WTC11 (cell line): Measurements from ENCODE around the gene EMX2. TPM values are rescaled to one million over a fixed set of nuclear protein-coding genes. Genes with fewer than 3 reads are reported as not detected.

Experiments
- ATAC-seq: fragments of 200-7000 bp; cut with Tn5 transposase; 2 replicates; pipeline ENCODE4 v1.10.0; 2021; ENCODE audit warnings: mild to moderate bottlenecking, moderate library complexity
- CTCF ChIA-PET: fragments of 300-600 bp; sonication (Branson Sonifier 250); formaldehyde crosslinking; loops from one replicate; lab custom pipeline; 2021; ENCODE audit warnings: antibody characterized with exemption; lab: Charles Lee
- POLR2A ChIA-PET: fragments of 350-600 bp; sonication (Branson Sonifier 250); formaldehyde crosslinking; loops from one replicate; lab custom pipeline; 2021; ENCODE audit warnings: antibody characterized with exemption; lab: Charles Lee
- DNase-seq: peaks from one replicate; pipeline ENCODE4 v3.0.0; 2021; ENCODE audit warnings: low spot score
- H3K27ac Mint-ChIP-seq: 2 replicates; pipeline ENCODE4 v1.8.0; 2021; ENCODE audit warnings: mixed read lengths
- H3K27me3 Mint-ChIP-seq: 2 replicates; pipeline ENCODE4 v1.8.0; 2021; ENCODE audit warnings: low read depth, mild to moderate bottlenecking, moderate library complexity, mixed read lengths
- H3K36me3 Mint-ChIP-seq: 2 replicates; pipeline ENCODE4 v1.8.0; 2021; ENCODE audit warnings: mixed read lengths
- H3K4me1 Mint-ChIP-seq: 2 replicates; pipeline ENCODE4 v1.8.0; 2022; ENCODE audit warnings: mixed read lengths
- H3K4me3 Mint-ChIP-seq: 2 replicates; pipeline ENCODE4 v1.8.0; 2021; ENCODE audit warnings: mild to moderate bottlenecking, moderate library complexity, mixed read lengths
- H3K9me3 Mint-ChIP-seq: 2 replicates; pipeline ENCODE4 v1.8.0; 2021; ENCODE audit warnings: mixed read lengths
- ELF4 ChIP-seq: sonication (generic); formaldehyde crosslinking; IDR thresholded peaks from 2 replicates; pipeline ENCODE4 v1.8.1; 2022; ENCODE audit warnings: low read depth, mild to moderate bottlenecking, moderate library complexity, missing genetic modification reagents
- MYBL2 ChIP-seq: sonication (generic); formaldehyde crosslinking; IDR thresholded peaks from 2 replicates; pipeline ENCODE4 v1.8.1; 2023; ENCODE audit warnings: mild to moderate bottlenecking, moderate library complexity, missing genetic modification reagents
- NR2C2 ChIP-seq: sonication (generic); formaldehyde crosslinking; IDR thresholded peaks from 2 replicates; pipeline ENCODE4 v1.8.0; 2022; ENCODE audit warnings: mild to moderate bottlenecking, missing genetic modification reagents
- PRRX2 ChIP-seq: fragments of 250-450 bp; sonication (Bioruptor Pico); IDR thresholded peaks from 2 replicates; pipeline ENCODE4 v1.8.0; 2021; ENCODE audit warnings: mild to moderate bottlenecking
- RELA ChIP-seq: sonication (generic); formaldehyde crosslinking; IDR thresholded peaks from 2 replicates; pipeline ENCODE4 v1.8.1; 2022; ENCODE audit warnings: missing genetic modification reagents, mild to moderate bottlenecking, borderline replicate concordance
- SOX15 ChIP-seq: fragments of 250-450 bp; sonication (Bioruptor Pico); IDR thresholded peaks from 2 replicates; pipeline ENCODE4 v1.9.0; 2021; ENCODE audit warnings: mild to moderate bottlenecking
- ZNF317 ChIP-seq: sonication (generic); formaldehyde crosslinking; IDR thresholded peaks from 2 replicates; pipeline ENCODE4 v1.8.1; 2023; ENCODE audit warnings: low read depth, mild to moderate bottlenecking, moderate library complexity, missing genetic modification reagents, borderline replicate concordance
- total RNA-seq: library from RNA; stranded (reverse); gene quantifications from 3 replicates; pipeline ENCODE4 v1.2.3, GENCODE V29; 2021
- TF ChIP-seq, protein P1 (sequence below): sonication (generic); formaldehyde crosslinking; IDR thresholded peaks from 2 replicates; pipeline ENCODE4 v1.8.0; 2022; ENCODE audit warnings: missing genetic modification reagents
- TF ChIP-seq, protein P2 (sequence below): sonication (generic); formaldehyde crosslinking; IDR thresholded peaks from 2 replicates; pipeline ENCODE4 v1.8.1; 2023; ENCODE audit warnings: mild to moderate bottlenecking, missing genetic modification reagents, borderline replicate concordance
- TF ChIP-seq, protein P3 (sequence below): sonication (generic); formaldehyde crosslinking; IDR thresholded peaks from 2 replicates; pipeline ENCODE4 v1.8.1; 2023; ENCODE audit warnings: mild to moderate bottlenecking, missing genetic modification reagents
- TF ChIP-seq, protein P4 (sequence below): sonication (generic); formaldehyde crosslinking; IDR thresholded peaks from 2 replicates; pipeline ENCODE4 v1.8.1; 2023; ENCODE audit warnings: mild to moderate bottlenecking, moderate library complexity, missing genetic modification reagents
- TF ChIP-seq, protein P5 (sequence below): sonication (generic); formaldehyde crosslinking; conservative IDR thresholded peaks from 2 replicates; pipeline ENCODE4 v1.8.1; 2023; ENCODE audit warnings: mild to moderate bottlenecking, low read depth, missing genetic modification reagents, moderate library complexity

Gene EMX2
- total RNA-seq, 1 experiment from 2014 or later, result not detected

DNA sequence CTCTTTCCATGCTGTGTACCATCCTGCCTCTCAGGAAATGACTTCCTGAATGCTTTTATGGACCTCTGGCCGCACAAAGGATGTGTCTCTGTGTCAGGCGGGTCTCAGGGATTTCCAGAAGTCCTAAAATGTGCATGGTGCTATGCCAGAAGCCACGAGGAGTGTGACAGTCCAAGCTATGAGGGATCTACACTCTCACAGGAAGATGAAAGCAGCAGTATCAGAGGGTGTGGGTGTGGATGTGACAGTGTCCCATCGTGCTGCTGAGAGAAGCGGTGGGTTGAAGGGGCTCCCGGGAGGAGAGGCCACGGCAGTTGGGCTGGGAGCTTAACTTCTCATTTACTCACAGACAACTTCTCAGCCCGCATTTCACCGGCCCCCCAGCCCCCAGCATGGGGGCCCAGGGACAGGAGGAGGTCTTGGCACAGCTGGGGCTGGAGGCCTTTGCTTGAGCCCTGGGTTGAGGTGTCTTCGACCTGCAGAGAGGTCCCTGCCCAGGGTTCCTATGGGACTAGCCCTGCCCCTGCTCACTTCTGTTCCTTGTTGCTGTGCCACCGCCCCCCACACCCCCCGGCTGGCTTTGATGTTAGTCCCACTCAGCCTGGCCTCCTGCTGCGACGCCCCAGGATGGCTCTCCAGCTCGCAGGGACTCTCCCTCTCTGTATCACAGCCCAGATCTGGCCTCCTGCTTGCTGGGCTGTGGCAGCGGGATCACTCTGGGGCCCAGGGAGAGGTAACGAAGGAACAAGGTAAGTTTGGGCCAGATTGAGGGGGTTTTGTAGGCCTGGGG, 30.8 kb upstream of the EMX2 start (continued):
- TF ChIP-seq, protein P1, sequence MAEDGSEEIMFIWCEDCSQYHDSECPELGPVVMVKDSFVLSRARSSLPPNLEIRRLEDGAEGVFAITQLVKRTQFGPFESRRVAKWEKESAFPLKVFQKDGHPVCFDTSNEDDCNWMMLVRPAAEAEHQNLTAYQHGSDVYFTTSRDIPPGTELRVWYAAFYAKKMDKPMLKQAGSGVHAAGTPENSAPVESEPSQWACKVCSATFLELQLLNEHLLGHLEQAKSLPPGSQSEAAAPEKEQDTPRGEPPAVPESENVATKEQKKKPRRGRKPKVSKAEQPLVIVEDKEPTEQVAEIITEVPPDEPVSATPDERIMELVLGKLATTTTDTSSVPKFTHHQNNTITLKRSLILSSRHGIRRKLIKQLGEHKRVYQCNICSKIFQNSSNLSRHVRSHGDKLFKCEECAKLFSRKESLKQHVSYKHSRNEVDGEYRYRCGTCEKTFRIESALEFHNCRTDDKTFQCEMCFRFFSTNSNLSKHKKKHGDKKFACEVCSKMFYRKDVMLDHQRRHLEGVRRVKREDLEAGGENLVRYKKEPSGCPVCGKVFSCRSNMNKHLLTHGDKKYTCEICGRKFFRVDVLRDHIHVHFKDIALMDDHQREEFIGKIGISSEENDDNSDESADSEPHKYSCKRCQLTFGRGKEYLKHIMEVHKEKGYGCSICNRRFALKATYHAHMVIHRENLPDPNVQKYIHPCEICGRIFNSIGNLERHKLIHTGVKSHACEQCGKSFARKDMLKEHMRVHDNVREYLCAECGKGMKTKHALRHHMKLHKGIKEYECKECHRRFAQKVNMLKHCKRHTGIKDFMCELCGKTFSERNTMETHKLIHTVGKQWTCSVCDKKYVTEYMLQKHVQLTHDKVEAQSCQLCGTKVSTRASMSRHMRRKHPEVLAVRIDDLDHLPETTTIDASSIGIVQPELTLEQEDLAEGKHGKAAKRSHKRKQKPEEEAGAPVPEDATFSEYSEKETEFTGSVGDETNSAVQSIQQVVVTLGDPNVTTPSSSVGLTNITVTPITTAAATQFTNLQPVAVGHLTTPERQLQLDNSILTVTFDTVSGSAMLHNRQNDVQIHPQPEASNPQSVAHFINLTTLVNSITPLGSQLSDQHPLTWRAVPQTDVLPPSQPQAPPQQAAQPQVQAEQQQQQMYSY (CRISPR knock-in tag), result no peak
- TF ChIP-seq, protein P2, sequence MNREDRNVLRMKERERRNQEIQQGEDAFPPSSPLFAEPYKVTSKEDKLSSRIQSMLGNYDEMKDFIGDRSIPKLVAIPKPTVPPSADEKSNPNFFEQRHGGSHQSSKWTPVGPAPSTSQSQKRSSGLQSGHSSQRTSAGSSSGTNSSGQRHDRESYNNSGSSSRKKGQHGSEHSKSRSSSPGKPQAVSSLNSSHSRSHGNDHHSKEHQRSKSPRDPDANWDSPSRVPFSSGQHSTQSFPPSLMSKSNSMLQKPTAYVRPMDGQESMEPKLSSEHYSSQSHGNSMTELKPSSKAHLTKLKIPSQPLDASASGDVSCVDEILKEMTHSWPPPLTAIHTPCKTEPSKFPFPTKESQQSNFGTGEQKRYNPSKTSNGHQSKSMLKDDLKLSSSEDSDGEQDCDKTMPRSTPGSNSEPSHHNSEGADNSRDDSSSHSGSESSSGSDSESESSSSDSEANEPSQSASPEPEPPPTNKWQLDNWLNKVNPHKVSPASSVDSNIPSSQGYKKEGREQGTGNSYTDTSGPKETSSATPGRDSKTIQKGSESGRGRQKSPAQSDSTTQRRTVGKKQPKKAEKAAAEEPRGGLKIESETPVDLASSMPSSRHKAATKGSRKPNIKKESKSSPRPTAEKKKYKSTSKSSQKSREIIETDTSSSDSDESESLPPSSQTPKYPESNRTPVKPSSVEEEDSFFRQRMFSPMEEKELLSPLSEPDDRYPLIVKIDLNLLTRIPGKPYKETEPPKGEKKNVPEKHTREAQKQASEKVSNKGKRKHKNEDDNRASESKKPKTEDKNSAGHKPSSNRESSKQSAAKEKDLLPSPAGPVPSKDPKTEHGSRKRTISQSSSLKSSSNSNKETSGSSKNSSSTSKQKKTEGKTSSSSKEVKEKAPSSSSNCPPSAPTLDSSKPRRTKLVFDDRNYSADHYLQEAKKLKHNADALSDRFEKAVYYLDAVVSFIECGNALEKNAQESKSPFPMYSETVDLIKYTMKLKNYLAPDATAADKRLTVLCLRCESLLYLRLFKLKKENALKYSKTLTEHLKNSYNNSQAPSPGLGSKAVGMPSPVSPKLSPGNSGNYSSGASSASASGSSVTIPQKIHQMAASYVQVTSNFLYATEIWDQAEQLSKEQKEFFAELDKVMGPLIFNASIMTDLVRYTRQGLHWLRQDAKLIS (CRISPR knock-in tag), result no peak

DNA sequence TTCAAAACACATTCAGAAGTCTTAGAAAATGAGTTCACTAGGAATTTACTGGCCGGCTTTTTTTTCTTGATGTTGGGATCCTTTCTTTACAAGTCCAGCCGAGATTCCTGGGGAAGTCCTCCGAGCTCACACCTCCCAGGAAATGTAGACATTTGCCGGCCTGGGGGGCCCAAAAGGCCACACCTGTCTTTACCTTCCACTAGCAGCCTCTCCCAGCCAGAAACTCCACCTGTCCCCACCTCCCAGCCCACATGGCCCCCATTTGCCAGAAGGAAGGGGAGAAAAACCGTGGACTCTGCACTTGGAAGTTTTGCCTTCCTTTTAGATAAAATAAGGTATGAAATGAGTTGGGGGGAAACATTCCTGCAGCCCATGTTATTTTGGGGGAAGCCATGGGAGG, 27.6 kb upstream of the EMX2 start:
- no peak overlapping the region for H3K4me3 Mint-ChIP-seq
- POLR2A ChIA-PET, result no interaction called here
- H3K27ac Mint-ChIP-seq, result no peak overlapping the region
- peaks cover 4% of the 10 kb centered on the region for H3K4me1 Mint-ChIP-seq
- no peaks in the 10 kb centered on the region for H3K9me3 Mint-ChIP-seq
- DNase-seq, result no peak
- CTCF ChIA-PET, result interaction anchor here (0.7 to 0.8 kb wide), 2 partner anchors 18 to 72 kb away, joined by 3 read pairs; no protein-coding TSS in a partner anchor
- ATAC-seq, result no peak
- H3K36me3 Mint-ChIP-seq, result no peaks in the 10 kb centered on the region
- peaks cover 3% of the 10 kb centered on the region; the same call in 1 of the 2 replicates for H3K27me3 Mint-ChIP-seq
- no peak for TF ChIP-seq SOX15
- TF ChIP-seq ZNF317 (CRISPR knock-in tag), result no peak
- TF ChIP-seq, protein P2 (CRISPR knock-in tag), result no peak
- TF ChIP-seq NR2C2, result no peak

DNA sequence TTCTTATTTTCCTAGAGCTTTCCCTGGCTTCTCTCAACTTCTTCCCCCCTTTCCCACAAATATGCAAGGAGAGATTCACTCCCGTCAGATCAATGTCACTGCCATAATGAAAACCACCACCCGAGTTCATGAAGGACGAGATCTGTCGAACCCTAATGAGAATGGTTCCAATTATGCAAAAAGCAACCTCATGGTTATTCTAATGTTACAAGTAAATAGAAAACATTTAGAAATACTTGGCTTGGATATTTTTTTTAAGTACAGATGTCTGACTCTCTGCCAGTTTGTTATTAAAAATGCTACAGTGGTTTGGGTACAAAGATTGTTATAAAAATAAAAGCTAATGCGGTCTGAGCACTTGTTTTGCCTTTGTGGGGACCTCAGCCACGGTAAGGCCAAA, 25.9 kb upstream of the EMX2 start:
- Mint-ChIP-seq H3K9me3 (no peaks in the 10 kb centered on the region), H3K4me1 (peaks cover 4% of the 10 kb centered on the region), H3K27me3 (peaks cover 3% of the 10 kb centered on the region), H3K4me3 (no peak overlapping the region), H3K27ac (no peak overlapping the region), H3K36me3 (no peaks in the 10 kb centered on the region)
- CTCF ChIA-PET, result interaction anchor here (0.9 kb wide), 1 partner anchor 74 kb away, joined by 3 read pairs; no protein-coding TSS in a partner anchor
- POLR2A ChIA-PET, result no interaction called here
- no peak for DNase-seq
- no peak for ATAC-seq
- TF ChIP-seq, protein P3, sequence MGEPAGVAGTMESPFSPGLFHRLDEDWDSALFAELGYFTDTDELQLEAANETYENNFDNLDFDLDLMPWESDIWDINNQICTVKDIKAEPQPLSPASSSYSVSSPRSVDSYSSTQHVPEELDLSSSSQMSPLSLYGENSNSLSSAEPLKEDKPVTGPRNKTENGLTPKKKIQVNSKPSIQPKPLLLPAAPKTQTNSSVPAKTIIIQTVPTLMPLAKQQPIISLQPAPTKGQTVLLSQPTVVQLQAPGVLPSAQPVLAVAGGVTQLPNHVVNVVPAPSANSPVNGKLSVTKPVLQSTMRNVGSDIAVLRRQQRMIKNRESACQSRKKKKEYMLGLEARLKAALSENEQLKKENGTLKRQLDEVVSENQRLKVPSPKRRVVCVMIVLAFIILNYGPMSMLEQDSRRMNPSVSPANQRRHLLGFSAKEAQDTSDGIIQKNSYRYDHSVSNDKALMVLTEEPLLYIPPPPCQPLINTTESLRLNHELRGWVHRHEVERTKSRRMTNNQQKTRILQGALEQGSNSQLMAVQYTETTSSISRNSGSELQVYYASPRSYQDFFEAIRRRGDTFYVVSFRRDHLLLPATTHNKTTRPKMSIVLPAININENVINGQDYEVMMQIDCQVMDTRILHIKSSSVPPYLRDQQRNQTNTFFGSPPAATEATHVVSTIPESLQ, result no peak
- TF ChIP-seq ELF4 (CRISPR knock-in tag) (no peak), RELA (no peak), PRRX2 (no peak), MYBL2 (no peak)
- TF ChIP-seq, protein P4, sequence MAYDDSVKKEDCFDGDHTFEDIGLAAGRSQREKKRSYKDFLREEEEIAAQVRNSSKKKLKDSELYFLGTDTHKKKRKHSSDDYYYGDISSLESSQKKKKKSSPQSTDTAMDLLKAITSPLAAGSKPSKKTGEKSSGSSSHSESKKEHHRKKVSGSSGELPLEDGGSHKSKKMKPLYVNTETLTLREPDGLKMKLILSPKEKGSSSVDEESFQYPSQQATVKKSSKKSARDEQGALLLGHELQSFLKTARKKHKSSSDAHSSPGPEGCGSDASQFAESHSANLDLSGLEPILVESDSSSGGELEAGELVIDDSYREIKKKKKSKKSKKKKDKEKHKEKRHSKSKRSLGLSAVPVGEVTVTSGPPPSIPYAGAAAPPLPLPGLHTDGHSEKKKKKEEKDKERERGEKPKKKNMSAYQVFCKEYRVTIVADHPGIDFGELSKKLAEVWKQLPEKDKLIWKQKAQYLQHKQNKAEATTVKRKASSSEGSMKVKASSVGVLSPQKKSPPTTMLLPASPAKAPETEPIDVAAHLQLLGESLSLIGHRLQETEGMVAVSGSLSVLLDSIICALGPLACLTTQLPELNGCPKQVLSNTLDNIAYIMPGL (CRISPR knock-in tag), result no peak
- TF ChIP-seq, protein P5, sequence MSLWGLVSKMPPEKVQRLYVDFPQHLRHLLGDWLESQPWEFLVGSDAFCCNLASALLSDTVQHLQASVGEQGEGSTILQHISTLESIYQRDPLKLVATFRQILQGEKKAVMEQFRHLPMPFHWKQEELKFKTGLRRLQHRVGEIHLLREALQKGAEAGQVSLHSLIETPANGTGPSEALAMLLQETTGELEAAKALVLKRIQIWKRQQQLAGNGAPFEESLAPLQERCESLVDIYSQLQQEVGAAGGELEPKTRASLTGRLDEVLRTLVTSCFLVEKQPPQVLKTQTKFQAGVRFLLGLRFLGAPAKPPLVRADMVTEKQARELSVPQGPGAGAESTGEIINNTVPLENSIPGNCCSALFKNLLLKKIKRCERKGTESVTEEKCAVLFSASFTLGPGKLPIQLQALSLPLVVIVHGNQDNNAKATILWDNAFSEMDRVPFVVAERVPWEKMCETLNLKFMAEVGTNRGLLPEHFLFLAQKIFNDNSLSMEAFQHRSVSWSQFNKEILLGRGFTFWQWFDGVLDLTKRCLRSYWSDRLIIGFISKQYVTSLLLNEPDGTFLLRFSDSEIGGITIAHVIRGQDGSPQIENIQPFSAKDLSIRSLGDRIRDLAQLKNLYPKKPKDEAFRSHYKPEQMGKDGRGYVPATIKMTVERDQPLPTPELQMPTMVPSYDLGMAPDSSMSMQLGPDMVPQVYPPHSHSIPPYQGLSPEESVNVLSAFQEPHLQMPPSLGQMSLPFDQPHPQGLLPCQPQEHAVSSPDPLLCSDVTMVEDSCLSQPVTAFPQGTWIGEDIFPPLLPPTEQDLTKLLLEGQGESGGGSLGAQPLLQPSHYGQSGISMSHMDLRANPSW (CRISPR knock-in tag), result no peak
